CD8-positive, alpha-beta memory T cell (primary cell): ENCODE measurements around the gene ZC3H12D. TPM values are rescaled to one million over a fixed set of nuclear protein-coding genes. Genes with fewer than 3 reads are reported as not detected.
A peak's percentile ranks its signal among the peaks of the same experiment; 100 is the strongest.

Experiments
- CTCF ChIA-PET: fragments of 350-600 bp; sonication (Branson Sonifier 250); formaldehyde crosslinking; loops from one replicate; lab custom pipeline; 2021; ENCODE audit warnings: antibody characterized with exemption; lab: Charles Lee
- POLR2A ChIA-PET: fragments of 350-600 bp; sonication (Branson Sonifier 250); formaldehyde crosslinking; loops from one replicate; lab custom pipeline; 2021; ENCODE audit warnings: antibody characterized with exemption; lab: Charles Lee
- DNase-seq, 5 donors: peaks; one replicate each; pipeline versions ENCODE4 v3.0.0 to v3.0.0-alpha.2; 2020 to 2022; ENCODE audit warnings: mixed read lengths in 1 of 5
- H3K27ac ChIP-seq: one replicate; pipeline ENCODE4 v1.7.0; 2013; ENCODE audit warnings: low read depth, mild to moderate bottlenecking, low read length, moderate library complexity
- H3K27me3 ChIP-seq: 2 replicates; pipeline ENCODE4 v1.7.0; 2013; ENCODE audit warnings: low read length, mild to moderate bottlenecking; ENCODE audit not compliant: insufficient read depth, poor library complexity, severe bottlenecking
- H3K36me3 ChIP-seq: 2 replicates; pipeline ENCODE4 v1.7.0; 2013; ENCODE audit warnings: mild to moderate bottlenecking, low read length, moderate library complexity; ENCODE audit not compliant: insufficient read depth
- H3K4me1 ChIP-seq: 2 replicates; pipeline ENCODE4 v1.7.0; 2013; ENCODE audit warnings: mild to moderate bottlenecking, low read length, moderate library complexity; ENCODE audit not compliant: insufficient read depth
- H3K4me3 ChIP-seq: 2 replicates; pipeline ENCODE4 v1.7.0; 2013; ENCODE audit warnings: mild to moderate bottlenecking, low read length
- H3K9me3 ChIP-seq: 2 replicates; pipeline ENCODE4 v1.7.0; 2013; ENCODE audit warnings: mild to moderate bottlenecking, low read length
- H3K27ac Mint-ChIP-seq, 8 donors: one replicate each; pipeline ENCODE4 v1.8.0; 2020 to 2021; ENCODE audit warnings: mixed read lengths in 8 of 8, mild to moderate bottlenecking in 6 of 8, inconsistent platforms in 3 of 8, moderate library complexity in 3 of 8
- H3K27me3 Mint-ChIP-seq, 2 donors: one replicate each; pipeline ENCODE4 v1.8.0; 2020 to 2021; ENCODE audit warnings: mixed read lengths in 2 of 2, mild to moderate bottlenecking in 1 of 2, moderate library complexity in 1 of 2
- H3K36me3 Mint-ChIP-seq, 3 donors: one replicate each; pipeline ENCODE4 v1.8.0; 2020 to 2021; ENCODE audit warnings: mixed read lengths in 3 of 3, inconsistent platforms in 1 of 3, mild to moderate bottlenecking in 1 of 3
- H3K4me1 Mint-ChIP-seq, 3 donors: one replicate each; pipeline ENCODE4 v1.8.0; 2020 to 2021; ENCODE audit warnings: mixed read lengths in 3 of 3, inconsistent platforms in 1 of 3, mild to moderate bottlenecking in 1 of 3
- H3K4me3 Mint-ChIP-seq, 7 donors: one replicate each; pipeline ENCODE4 v1.8.0; 2020 to 2021; ENCODE audit warnings: mixed read lengths in 7 of 7, mild to moderate bottlenecking in 6 of 7, moderate library complexity in 4 of 7, inconsistent platforms in 2 of 7
- H3K9me3 Mint-ChIP-seq, 5 donors: one replicate each; pipeline ENCODE4 v1.8.0; 2020 to 2022; ENCODE audit warnings: mixed read lengths in 5 of 5, mild to moderate bottlenecking in 3 of 5, moderate library complexity in 2 of 5, inconsistent platforms in 1 of 5
- polyA plus RNA-seq: library from polyadenylated mRNA; unstranded; fragments of 300-500 nt; fragmentation: Illumina TruSeq; gene quantifications from one replicate; pipeline ENCODE4 v1.2.3, GENCODE V29; 2021
- total RNA-seq, 2 experiments: library from RNA; stranded (reverse); gene quantifications; one replicate each; pipeline ENCODE4 v1.2.3, GENCODE V29; 2021

Gene ZC3H12D
- total and polyA plus RNA-seq, 3 experiments from 2014 or later: 2.5 to 84.5 (median 83.5) TPM

DNA sequence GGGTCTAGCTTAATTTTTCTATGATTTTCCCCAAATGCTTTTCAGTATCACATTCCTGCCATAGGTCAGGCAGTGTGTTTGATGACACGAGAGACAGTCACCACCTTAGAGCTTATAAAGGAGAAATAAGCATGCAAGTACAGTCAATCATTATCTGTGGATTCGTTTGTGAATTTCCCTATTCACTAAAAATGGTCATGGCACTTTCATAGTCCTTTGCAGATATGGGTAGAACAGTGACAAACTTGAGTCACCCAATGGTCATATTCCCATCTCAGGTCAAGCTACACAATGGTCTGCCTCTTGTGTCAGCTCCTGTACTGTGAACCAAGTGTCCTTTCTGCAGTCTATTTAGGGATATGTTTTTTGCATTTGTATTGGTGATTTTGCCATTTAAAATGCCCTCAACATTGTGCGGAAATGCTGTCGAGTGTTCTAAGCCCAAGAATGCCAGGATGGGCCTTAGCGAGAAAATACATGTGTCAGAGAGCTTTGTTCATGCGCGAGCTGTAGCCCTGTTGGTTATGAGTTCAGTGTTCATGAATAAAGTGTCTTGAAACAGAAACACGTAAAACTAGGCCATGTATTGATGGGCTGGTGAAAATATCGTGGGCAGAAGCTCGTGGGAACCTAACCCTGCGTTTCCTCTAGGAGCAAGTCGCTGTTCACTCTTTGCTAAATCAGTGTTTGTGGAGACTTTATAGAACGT lies 65.0 kb downstream of the ZC3H12D start:
- peaks cover 9 to 21% (median 17%) of the 10 kb centered on the region in 3 donors for H3K4me1 Mint-ChIP-seq
- DNase-seq: no peak
- Histone ChIP-seq H3K27ac (no peak overlapping the region), H3K4me1 (no peaks in the 10 kb centered on the region), H3K9me3 (no peaks in the 10 kb centered on the region), H3K36me3 (no peaks in the 10 kb centered on the region), H3K27me3 (no peaks in the 10 kb centered on the region), H3K4me3 (no peak overlapping the region)
- no peak overlapping the region for H3K27ac Mint-ChIP-seq
- ChIA-PET POLR2A (no interaction called here), CTCF (interaction anchor here (1.0 to 3.2 kb wide), 4 partner anchors 10 to 411 kb away, joined by 3 to 18 read pairs (median 3); no protein-coding TSS in a partner anchor)
- peaks cover 0 to 1% (median 0%) of the 10 kb centered on the region in 3 donors for H3K36me3 Mint-ChIP-seq
- no peak overlapping the region for H3K4me3 Mint-ChIP-seq
- peaks cover 0 to 13% of the 10 kb centered on the region in 2 donors for H3K27me3 Mint-ChIP-seq
- H3K9me3 Mint-ChIP-seq: peaks cover 0 to 4% (median 0%) of the 10 kb centered on the region in 5 donors

DNA sequence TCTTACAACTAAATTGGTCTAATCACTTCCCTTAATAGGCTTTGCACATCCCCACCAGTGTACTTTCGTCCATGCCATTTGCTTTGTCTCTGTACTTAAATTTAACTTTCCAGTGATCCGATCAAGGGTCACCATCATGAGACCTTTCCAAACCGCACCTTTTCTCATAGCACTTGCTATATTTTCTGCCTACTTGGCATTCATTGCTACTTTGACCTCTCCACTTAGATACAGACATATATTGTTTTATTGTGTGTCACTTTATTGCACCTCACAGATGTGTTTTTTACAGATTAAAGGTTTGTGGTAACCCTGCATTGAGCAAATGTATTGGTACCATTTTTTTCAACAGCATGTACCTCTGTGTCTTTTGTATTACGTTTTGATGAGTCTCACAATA lies 70.0 kb downstream of the ZC3H12D start:
- no peak overlapping the region for H3K4me3 ChIP-seq
- POLR2A ChIA-PET: no interaction called here
- no peak overlapping the region for H3K27ac Mint-ChIP-seq
- no peak for DNase-seq
- H3K36me3 Mint-ChIP-seq: peaks cover 0 to 28% (median 2%) of the 10 kb centered on the region in 3 donors
- CTCF ChIA-PET: no interaction called here
- H3K27me3 Mint-ChIP-seq: peaks cover 0 to 3% of the 10 kb centered on the region in 2 donors
- no peaks in the 10 kb centered on the region for H3K27me3 ChIP-seq
- no peak overlapping the region for H3K4me3 Mint-ChIP-seq
- peaks cover 6 to 24% (median 6%) of the 10 kb centered on the region in 3 donors for H3K4me1 Mint-ChIP-seq
- peaks cover 0 to 4% (median 0%) of the 10 kb centered on the region in 5 donors for H3K9me3 Mint-ChIP-seq
- H3K4me1 ChIP-seq: no peaks in the 10 kb centered on the region
- no peaks in the 10 kb centered on the region for H3K9me3 ChIP-seq
- H3K36me3 ChIP-seq: peaks cover 3% of the 10 kb centered on the region
- no peak overlapping the region for H3K27ac ChIP-seq

DNA sequence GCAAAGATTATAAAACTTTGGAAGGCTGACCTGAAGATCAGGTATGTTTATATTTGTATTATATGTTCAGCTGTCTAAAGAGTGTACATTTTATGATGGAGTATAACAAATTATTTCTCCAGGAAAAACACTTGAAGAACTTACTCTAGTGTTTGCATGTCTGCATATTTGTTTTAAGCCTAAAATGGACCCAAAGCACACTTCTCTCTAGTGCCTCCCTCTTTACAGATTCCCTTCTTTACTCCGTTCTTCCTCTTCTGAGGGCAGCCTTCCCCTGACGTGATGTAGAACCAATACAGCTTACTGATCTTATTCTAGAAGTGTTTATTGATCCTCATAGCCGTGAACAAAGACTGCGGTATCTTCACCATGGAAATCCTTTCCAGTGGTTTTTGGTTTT lies 70.8 kb downstream of the ZC3H12D start:
- Histone ChIP-seq H3K4me3 (no peak overlapping the region), H3K4me1 (no peaks in the 10 kb centered on the region), H3K27ac (no peak overlapping the region), H3K9me3 (no peaks in the 10 kb centered on the region), H3K27me3 (no peaks in the 10 kb centered on the region), H3K36me3 (peaks cover 7% of the 10 kb centered on the region)
- peaks cover 0 to 4% (median 0%) of the 10 kb centered on the region in 5 donors for H3K9me3 Mint-ChIP-seq
- no peak for DNase-seq
- H3K27ac Mint-ChIP-seq: peak overlapping the region in 1 of 8 donors; percentile 7
- ChIA-PET CTCF (interaction anchor here (1.1 kb wide), 1 partner anchor 18 kb away, joined by 5 read pairs; no protein-coding TSS in a partner anchor), POLR2A (interaction anchor here (0.6 kb wide), 1 partner anchor 250 kb away, joined by 4 read pairs; no protein-coding TSS in a partner anchor)
- peaks cover 5 to 24% (median 6%) of the 10 kb centered on the region in 3 donors for H3K4me1 Mint-ChIP-seq
- no peak overlapping the region for H3K4me3 Mint-ChIP-seq
- peaks cover 0 to 35% (median 2%) of the 10 kb centered on the region in 3 donors for H3K36me3 Mint-ChIP-seq
- H3K27me3 Mint-ChIP-seq: no peaks in the 10 kb centered on the region

DNA sequence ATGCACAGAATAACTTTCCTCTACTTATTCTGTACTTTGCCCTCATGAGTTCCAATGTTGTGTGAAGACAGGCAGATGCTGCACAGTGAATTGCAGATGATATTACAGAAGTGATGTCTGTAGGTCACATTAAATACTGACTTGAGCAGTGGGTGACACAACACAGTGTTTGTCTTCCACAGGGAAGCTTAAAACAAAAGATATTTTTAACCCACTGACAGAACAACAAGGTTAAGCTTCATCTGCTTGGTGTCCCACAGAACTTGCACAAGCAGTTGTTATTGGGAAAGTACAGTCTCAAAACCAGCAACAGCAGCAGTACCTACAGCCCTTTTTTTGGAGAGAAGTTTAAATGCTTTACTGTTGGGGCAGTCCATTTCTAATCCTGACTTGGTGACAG lies 74.3 kb downstream of the ZC3H12D start:
- H3K36me3 ChIP-seq: peaks cover 13% of the 10 kb centered on the region
- DNase-seq: no peak
- ChIA-PET POLR2A (no interaction called here), CTCF (interaction anchor here (1.0 to 1.5 kb wide), 2 partner anchors 10 to 21 kb away, joined by 3 to 4 read pairs; no protein-coding TSS in a partner anchor)
- H3K27ac ChIP-seq: no peak overlapping the region
- Mint-ChIP-seq H3K27me3 (no peaks in the 10 kb centered on the region), H3K9me3 (no peaks in the 10 kb centered on the region), H3K36me3 (peaks cover 0 to 53% (median 6%) of the 10 kb centered on the region in 3 donors), H3K4me1 (peaks cover under 1 to 19% (median 3%) of the 10 kb centered on the region in 3 donors), H3K27ac (peak overlapping the region in 5 of 8 donors; percentile 5 to 51 (median 26)), H3K4me3 (no peak overlapping the region)
- H3K27me3 ChIP-seq: no peaks in the 10 kb centered on the region
- no peak overlapping the region for H3K4me3 ChIP-seq
- no peaks in the 10 kb centered on the region for H3K9me3 ChIP-seq
- H3K4me1 ChIP-seq: no peaks in the 10 kb centered on the region

DNA sequence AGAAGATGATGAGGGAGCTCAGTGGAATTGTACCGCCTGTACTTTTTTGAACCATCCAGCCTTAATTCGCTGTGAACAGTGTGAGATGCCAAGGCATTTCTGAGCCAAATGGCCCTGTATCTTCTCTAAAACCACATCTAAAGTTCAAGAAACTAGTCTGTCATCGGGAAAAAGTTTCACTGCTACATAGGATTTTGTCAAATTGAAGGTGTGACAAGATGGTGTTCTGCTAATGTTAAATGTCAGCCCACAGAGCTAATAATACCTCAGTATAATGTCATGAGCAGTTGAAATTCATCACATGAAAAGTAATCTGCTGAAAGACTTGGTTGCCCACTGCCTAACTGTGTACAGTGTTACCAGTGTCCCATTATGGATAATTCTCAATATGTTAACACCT lies 75.2 kb downstream of the ZC3H12D start:
- no peaks in the 10 kb centered on the region for H3K9me3 ChIP-seq
- peaks cover 13% of the 10 kb centered on the region for H3K36me3 ChIP-seq
- H3K36me3 Mint-ChIP-seq: peaks cover 0 to 60% (median 10%) of the 10 kb centered on the region in 3 donors
- H3K4me1 Mint-ChIP-seq: peaks cover 0 to 18% (median 9%) of the 10 kb centered on the region in 3 donors
- no peak for DNase-seq
- POLR2A ChIA-PET: no interaction called here
- H3K27me3 ChIP-seq: no peaks in the 10 kb centered on the region
- no peak overlapping the region for H3K4me3 ChIP-seq
- H3K9me3 Mint-ChIP-seq: no peaks in the 10 kb centered on the region
- H3K27ac Mint-ChIP-seq: peak overlapping the region in 2 of 8 donors; percentile 21 to 32
- H3K27me3 Mint-ChIP-seq: no peaks in the 10 kb centered on the region
- no peak overlapping the region for H3K27ac ChIP-seq
- no peak overlapping the region for H3K4me3 Mint-ChIP-seq
- CTCF ChIA-PET: interaction anchor here (1.0 to 1.5 kb wide), 3 partner anchors 11 to 22 kb away, joined by 3 to 4 read pairs (median 4); no protein-coding TSS in a partner anchor
- H3K4me1 ChIP-seq: no peaks in the 10 kb centered on the region

DNA sequence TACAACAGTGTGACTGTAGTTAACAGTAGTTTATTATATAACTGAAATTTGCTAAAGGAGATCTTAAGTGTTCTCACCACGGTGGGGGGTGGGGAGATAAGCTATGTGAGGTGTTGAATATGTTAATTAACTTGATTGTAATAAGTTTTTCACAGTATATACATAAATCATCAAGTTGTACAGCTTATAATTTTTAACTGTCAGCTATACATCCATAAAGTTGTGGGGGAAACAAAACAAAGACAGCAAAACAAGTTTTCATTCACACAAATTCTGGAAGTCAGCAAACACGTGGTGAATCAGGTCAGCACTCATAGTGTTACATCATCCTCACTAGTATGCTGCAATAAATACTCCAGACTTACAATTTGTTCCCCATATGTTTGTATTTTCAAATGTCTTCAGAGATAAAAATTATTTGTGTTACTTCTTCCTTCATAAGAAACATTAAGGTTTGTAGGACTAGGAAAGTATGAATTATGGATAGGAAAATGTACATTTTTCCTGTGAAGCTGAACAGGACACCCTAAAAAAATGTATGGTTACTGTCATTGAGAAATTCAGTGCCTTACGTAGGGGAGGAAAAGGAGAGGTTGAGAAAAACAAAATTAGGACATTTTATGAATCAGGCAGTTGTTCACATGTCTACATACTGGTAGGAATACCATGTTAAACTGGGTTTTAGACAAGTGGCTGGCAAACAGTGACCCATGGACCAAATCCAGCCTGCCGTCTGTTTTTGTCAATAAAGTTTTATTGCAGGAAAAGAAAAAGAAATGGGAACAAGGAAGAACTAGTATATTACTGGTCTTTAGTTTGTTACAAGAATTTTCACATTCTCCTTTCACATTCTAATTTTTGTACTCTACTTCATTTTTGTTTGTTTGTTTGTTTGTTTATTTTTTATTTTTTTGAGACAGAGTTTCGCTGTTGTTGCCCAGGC lies 78.7 kb downstream of the ZC3H12D start:
- H3K27me3 Mint-ChIP-seq: no peaks in the 10 kb centered on the region
- ChIA-PET POLR2A (no interaction called here), CTCF (interaction anchor here (0.9 kb wide), 1 partner anchor 324 kb away, joined by 3 read pairs; no protein-coding TSS in a partner anchor)
- DNase-seq: no peak
- H3K4me1 Mint-ChIP-seq: peaks cover 6 to 21% (median 7%) of the 10 kb centered on the region in 3 donors
- Histone ChIP-seq H3K4me1 (no peaks in the 10 kb centered on the region), H3K4me3 (no peak overlapping the region), H3K36me3 (peaks cover 13% of the 10 kb centered on the region), H3K9me3 (no peaks in the 10 kb centered on the region), H3K27ac (no peak overlapping the region), H3K27me3 (no peaks in the 10 kb centered on the region)
- H3K27ac Mint-ChIP-seq: peak overlapping the region in 5 of 8 donors; percentile 29 to 87 (median 45)
- peaks cover 9 to 78% (median 22%) of the 10 kb centered on the region in 3 donors for H3K36me3 Mint-ChIP-seq
- no peaks in the 10 kb centered on the region for H3K9me3 Mint-ChIP-seq
- H3K4me3 Mint-ChIP-seq: no peak overlapping the region

DNA sequence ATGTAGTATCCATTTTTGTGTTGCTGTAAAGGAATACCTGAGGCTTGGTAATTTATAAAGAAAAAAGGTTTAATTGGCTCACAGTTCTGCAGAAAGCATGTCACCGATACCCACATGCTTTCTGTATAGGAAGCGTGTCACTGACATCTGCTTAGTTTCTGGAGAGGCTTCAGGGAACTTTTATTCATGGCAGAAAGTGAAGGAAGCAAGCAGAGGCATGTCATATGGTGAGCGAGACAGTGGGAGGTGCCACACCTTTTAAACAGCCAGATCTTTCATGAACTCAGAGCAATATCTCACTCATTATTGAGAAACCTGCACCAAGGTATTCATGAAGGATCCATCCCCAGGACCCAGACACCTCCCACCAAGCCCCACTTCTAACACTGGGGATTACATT lies 81.3 kb downstream of the ZC3H12D start:
- Histone ChIP-seq H3K4me3 (no peak overlapping the region), H3K4me1 (no peaks in the 10 kb centered on the region), H3K9me3 (no peaks in the 10 kb centered on the region), H3K27me3 (no peaks in the 10 kb centered on the region), H3K36me3 (peaks cover 19% of the 10 kb centered on the region), H3K27ac (no peak overlapping the region)
- no peaks in the 10 kb centered on the region for H3K9me3 Mint-ChIP-seq
- CTCF ChIA-PET: no interaction called here
- H3K4me3 Mint-ChIP-seq: no peak overlapping the region
- H3K27me3 Mint-ChIP-seq: no peaks in the 10 kb centered on the region
- H3K4me1 Mint-ChIP-seq: peaks cover 6 to 11% (median 7%) of the 10 kb centered on the region in 3 donors
- H3K36me3 Mint-ChIP-seq: peaks cover 20 to 76% (median 31%) of the 10 kb centered on the region in 3 donors
- POLR2A ChIA-PET: no interaction called here
- peak overlapping the region in 4 of 8 donors; percentile 37 to 81 (median 70) for H3K27ac Mint-ChIP-seq
- DNase-seq: no peak
